GM12874 (cell line): ENCODE data around the gene ADGRG4.

Experiments
- CTCF ChIP-seq: IDR thresholded peaks from 2 replicates; pipeline ENCODE4 v1.5.1; 2011; ENCODE audit warnings: low read depth, mild to moderate bottlenecking, control low read depth, low read length, moderate library complexity; ENCODE audit not compliant: insufficient read depth

The ADGRG4 gene

GRCh38 chrX:136347706-136348105 lies 46.9 kb downstream of the ADGRG4 start:
- no peak for TF ChIP-seq CTCF

DNA sequence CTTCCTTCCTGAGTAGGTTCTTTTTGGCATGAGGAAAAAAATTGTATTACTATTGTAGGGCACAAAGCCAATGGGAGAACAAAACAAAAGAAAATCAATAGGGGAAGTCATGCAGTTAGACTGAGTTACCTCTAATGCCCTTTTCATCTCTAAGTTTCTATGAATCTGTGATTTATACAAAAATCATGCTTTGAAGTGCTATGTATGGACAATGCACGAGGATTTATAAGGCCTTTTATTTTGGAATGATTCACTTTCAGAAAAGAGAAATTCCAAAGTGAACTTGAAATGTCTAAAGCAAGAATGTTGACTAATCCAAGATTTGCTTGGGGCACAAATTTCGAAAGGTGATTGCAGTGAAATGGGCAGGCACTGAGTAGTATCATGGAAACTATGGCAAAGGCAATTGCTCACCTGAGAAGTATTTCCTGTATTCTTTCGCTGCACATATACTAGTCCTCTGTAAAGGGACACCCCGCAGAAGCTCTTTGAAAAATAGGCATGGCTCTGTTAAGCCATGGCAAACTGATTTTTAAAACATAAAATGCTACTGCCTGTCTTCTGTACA lies 52.8 kb downstream of the ADGRG4 start:
- no peak for TF ChIP-seq CTCF

- TF ChIP-seq CTCF: no peak
Observed at GRCh38 chrX:136354201-136354600, 53.4 kb downstream of the ADGRG4 start.

DNA sequence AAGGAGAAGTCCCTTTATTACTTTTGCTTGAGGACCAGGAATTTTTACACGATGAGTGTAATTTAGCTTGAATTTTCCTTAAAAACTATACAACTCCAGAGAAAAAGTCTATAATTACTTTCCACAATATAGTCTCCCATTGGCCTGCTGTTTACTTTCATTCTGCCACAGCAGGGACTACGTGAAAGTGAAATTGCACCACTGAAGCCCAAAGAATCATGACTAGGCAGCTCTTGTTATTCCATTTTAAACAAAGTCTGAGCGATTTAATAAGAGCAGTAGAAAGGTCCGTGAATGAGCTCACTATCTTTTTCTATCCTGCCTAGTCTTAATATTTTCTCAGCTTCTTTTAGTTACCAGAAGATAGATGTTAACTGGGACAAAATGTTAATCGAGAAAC lies 68.6 kb downstream of the ADGRG4 start:
- TF ChIP-seq CTCF: no peak

DNA sequence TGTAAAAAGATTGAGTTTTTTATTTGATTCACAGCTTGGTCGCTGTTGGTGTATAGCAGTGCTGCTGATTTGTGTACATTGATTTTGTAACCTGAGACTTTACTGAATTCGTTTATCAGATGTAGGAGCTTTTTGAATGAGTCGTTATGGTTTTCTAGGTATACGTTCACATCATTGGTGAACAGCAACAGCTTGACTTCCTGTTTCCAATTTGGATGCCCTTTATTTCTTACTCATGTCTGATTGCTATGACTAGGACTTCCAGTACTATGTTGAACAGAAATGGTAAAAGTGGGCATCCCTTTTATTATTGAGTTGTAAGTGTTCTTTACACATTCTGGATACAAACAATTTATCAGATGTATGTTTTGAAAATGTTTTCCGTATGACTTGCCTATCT lies 76.0 kb downstream of the ADGRG4 start:
- TF ChIP-seq CTCF: no peak

DNA sequence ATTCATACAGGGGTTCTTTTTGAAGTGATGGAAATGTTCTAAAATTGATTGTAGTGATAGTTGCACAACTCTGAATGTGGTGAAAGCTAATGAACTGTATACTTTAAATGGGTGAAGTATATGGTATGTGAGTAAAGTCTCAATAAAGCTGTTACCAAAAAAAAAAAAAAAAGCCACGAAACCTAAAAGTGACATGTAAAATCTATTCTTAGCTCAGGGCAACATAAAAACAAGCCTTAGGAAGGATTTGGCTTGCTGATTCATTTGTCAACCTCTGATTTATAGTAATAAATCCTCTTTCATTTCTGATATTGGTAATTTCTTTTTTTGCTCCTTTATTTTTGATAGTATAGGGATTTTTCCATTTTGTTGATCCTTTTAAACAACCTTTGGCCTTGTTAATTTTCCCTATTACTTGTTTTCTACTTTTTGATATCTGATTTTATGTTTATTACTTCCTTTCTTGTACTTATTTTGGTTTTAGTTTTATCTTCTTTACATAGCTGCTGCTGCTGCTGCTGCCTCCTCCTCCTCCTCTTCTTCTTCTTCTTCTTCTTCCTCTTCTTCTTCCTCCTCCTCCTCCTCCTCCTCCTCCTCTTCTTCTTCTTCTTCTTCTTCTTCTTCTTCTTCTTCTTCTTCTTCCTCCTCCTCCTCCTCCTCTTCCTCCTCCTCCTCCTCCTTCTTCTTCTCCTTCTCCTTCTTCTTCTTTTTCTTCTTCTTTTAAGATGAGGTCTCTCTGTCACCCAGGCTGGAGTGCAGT lies 79.4 kb downstream of the ADGRG4 start:
- TF ChIP-seq CTCF: no peak

DNA sequence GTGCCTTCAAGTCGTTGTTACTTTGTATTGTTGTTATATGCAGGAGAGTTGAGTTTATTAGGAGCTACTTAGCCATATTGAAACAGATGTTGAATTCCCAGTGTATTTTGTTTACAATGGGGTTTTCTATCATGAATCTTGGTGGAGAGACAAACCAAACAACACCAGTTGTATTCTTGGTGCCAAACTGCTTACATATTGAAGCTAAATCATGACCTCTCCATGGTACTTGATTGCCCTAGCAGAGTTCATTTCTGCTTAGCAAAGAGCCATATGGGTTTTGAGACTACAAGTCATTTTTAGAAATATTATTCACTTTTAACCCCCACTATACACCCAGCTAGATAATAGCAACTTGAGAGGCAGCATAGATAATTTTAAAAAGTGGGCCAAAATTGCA lies 85.4 kb downstream of the ADGRG4 start:
- no peak for TF ChIP-seq CTCF
